Uterus (tissue), 2 donors: Measurements from ENCODE around the gene CACNA1B.
"Not testable (repeated sequence)": the region's sequence is repeated elsewhere in the genome, so short reads cannot be mapped to it uniquely, and the experiment has no call there.

Experiments
- POLR2A ChIP-seq, 2 donors: fragments of 450-650 bp; IDR thresholded peaks; one replicate each; pipeline ENCODE4 v1.6.1; 2016; ENCODE audit warnings: antibody characterized with exemption in 2 of 2, mild to moderate bottlenecking in 1 of 2, moderate library complexity in 1 of 2
- TF ChIP-seq, protein P1 (sequence below), 4 experiments: fragments of 200-600 bp in 2 of 4; fragments of 450-650 bp in 2 of 4; sonication (generic) in 2 of 4; IDR thresholded peaks; one replicate each; pipeline ENCODE4 v1.5.1; 2016 to 2019; ENCODE audit warnings: antibody characterized with exemption in 4 of 4, mild to moderate bottlenecking in 2 of 4, moderate library complexity in 1 of 4

DNA sequence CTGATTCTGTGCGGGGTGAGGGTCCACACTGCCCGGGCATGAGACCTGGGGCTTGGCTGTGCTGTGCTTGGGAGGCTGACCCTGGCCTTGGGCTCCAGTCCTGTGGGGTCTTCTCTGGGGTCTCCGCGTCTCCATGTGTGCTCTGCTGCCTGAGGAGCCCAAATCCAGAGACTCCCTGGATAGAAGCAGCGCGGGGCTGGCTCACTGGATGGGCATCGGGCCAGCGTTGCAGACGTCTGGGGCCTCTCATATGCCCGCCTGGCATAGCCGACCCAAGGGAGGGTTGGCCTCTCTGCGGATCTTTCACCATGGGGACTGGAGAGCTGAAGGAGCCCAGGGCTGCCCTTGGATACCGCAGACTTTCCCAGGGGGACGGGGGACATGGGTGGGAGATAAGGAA lies 12.4 kb downstream of the CACNA1B start:
- TF ChIP-seq, protein P1, sequence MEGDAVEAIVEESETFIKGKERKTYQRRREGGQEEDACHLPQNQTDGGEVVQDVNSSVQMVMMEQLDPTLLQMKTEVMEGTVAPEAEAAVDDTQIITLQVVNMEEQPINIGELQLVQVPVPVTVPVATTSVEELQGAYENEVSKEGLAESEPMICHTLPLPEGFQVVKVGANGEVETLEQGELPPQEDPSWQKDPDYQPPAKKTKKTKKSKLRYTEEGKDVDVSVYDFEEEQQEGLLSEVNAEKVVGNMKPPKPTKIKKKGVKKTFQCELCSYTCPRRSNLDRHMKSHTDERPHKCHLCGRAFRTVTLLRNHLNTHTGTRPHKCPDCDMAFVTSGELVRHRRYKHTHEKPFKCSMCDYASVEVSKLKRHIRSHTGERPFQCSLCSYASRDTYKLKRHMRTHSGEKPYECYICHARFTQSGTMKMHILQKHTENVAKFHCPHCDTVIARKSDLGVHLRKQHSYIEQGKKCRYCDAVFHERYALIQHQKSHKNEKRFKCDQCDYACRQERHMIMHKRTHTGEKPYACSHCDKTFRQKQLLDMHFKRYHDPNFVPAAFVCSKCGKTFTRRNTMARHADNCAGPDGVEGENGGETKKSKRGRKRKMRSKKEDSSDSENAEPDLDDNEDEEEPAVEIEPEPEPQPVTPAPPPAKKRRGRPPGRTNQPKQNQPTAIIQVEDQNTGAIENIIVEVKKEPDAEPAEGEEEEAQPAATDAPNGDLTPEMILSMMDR (IDR thresholded peaks at IDR 0.05): not testable (repeated sequence)
- not testable (repeated sequence) for TF ChIP-seq POLR2A (IDR thresholded peaks at IDR 0.05)
